Peyer's patch (tissue), 4 donors: ENCODE results near the gene SAYSD1.

Experiments
- CTCF ChIP-seq, 6 experiments: fragments of 450-650 bp in 4 of 6; fragments of 200-600 bp in 2 of 6; sonication (generic) in 1 of 6; IDR thresholded peaks; one replicate each; pipeline ENCODE4 v1.5.1; 2017 to 2019; ENCODE audit warnings: antibody characterized with exemption in 6 of 6, mild to moderate bottlenecking in 3 of 6, moderate library complexity in 1 of 6
- POLR2A ChIP-seq, 2 donors: fragments of 450-650 bp; IDR thresholded peaks; one replicate each; pipeline ENCODE4 v1.5.1; 2017; ENCODE audit warnings: antibody characterized with exemption in 2 of 2, mild to moderate bottlenecking in 2 of 2, moderate library complexity in 2 of 2

GRCh38 chr6:39085129-39085797 lies 29.7 kb downstream of the SAYSD1 start:
- no peak for TF ChIP-seq CTCF (IDR thresholded peaks at IDR 0.05)
- TF ChIP-seq POLR2A (IDR thresholded peaks at IDR 0.05): no peak
